Retinal pigment epithelial cell (primary cell): Measurements from ENCODE around the gene MUC5AC.
"Not testable (repeated sequence)": the region's sequence is repeated elsewhere in the genome, so short reads cannot be mapped to it uniquely, and the experiment has no call there.

Experiments
- DNase-seq: peaks from one replicate; pipeline ENCODE4 v3.0.0-alpha.2; 2010; ENCODE audit warnings: low read depth
- H3K4me3 ChIP-seq: 2 replicates; pipeline ENCODE4 v1.5.1; 2011; ENCODE audit warnings: mild to moderate bottlenecking, low read length, control low read depth, moderate library complexity
- TF ChIP-seq, protein P1 (sequence below): conservative IDR thresholded peaks from 2 replicates; pipeline ENCODE4 v1.5.1; 2011; ENCODE audit warnings: low read depth, low read length, control low read depth, inconsistent platforms

MUC5AC gene

GRCh38 chr11:1171985-1172728 lies 14.4 kb downstream of the MUC5AC start:
- TF ChIP-seq, protein P1, sequence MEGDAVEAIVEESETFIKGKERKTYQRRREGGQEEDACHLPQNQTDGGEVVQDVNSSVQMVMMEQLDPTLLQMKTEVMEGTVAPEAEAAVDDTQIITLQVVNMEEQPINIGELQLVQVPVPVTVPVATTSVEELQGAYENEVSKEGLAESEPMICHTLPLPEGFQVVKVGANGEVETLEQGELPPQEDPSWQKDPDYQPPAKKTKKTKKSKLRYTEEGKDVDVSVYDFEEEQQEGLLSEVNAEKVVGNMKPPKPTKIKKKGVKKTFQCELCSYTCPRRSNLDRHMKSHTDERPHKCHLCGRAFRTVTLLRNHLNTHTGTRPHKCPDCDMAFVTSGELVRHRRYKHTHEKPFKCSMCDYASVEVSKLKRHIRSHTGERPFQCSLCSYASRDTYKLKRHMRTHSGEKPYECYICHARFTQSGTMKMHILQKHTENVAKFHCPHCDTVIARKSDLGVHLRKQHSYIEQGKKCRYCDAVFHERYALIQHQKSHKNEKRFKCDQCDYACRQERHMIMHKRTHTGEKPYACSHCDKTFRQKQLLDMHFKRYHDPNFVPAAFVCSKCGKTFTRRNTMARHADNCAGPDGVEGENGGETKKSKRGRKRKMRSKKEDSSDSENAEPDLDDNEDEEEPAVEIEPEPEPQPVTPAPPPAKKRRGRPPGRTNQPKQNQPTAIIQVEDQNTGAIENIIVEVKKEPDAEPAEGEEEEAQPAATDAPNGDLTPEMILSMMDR, result no peak
- no peak overlapping the region for H3K4me3 ChIP-seq
- no peak for DNase-seq

DNA sequence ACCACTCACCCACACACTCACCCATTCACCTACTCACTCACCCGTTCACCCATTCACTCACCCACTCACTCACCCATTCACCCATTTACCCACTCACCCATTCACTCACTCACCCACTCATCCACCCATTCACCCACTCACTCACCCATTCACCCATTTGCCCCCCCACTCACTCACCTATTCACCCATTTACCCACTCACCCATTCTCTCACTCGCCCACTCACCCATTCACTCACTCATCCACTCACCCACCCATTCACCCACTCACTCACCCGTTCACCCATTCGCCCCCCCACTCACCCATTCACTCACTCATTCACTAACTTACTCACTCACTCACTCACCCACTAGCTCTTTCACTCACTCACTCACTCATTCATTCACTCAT lies 15.0 kb downstream of the MUC5AC start:
- TF ChIP-seq, protein P1, result no peak
- DNase-seq, result no peak
- H3K4me3 ChIP-seq, result no peak overlapping the region

GRCh38 chr11:1173396-1173795 lies 15.6 kb downstream of the MUC5AC start:
- H3K4me3 ChIP-seq, DNase-seq: not testable (repeated sequence)

- H3K4me3 ChIP-seq, result no peak overlapping the region
- TF ChIP-seq, protein P1, result no peak
- DNase-seq, result no peak
Measured at GRCh38 chr11:1174441-1175370, 17.0 kb downstream of the MUC5AC start.

DNA sequence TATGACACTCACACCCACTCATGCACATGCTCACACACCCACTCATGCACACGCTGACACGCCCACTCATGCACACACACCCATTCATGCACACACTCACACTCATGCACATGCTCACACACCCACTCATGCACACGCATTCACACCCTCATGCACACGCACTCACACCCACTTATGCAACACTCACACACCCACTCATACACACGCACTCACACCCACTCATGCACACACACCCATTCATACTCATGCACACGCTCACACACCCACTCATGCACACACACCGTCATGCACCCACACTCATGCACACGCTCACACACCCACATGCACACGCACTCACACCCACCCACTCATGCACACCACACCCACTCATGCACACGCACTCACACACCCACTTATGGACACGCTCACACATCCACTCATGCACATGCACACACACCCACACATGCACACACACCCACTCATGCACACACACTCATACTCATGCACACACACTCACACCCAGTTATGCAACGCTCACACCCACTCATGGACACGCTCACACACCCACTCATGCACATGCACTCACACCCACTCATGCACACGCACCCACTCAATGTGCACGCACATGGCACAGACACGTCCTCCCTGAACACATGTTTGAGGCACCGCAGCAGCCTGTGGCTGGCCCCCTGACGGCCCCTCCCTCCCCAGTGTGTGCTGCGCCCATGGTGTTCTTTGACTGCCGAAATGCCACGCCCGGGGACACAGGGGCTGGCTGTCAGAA lies 17.9 kb downstream of the MUC5AC start:
- TF ChIP-seq, protein P1, result no peak

GRCh38 chr11:1176224-1177019 lies 18.7 kb downstream of the MUC5AC start:
- TF ChIP-seq, protein P1, result no peak
- no peak for DNase-seq
- no peak overlapping the region for H3K4me3 ChIP-seq

More for the DNA sequence above, 17.9 kb downstream of the MUC5AC start:
- DNase-seq, result no peak
- H3K4me3 ChIP-seq, result no peak overlapping the region
